ENCODE data around the gene PAPOLB.

The PAPOLB gene

DNA sequence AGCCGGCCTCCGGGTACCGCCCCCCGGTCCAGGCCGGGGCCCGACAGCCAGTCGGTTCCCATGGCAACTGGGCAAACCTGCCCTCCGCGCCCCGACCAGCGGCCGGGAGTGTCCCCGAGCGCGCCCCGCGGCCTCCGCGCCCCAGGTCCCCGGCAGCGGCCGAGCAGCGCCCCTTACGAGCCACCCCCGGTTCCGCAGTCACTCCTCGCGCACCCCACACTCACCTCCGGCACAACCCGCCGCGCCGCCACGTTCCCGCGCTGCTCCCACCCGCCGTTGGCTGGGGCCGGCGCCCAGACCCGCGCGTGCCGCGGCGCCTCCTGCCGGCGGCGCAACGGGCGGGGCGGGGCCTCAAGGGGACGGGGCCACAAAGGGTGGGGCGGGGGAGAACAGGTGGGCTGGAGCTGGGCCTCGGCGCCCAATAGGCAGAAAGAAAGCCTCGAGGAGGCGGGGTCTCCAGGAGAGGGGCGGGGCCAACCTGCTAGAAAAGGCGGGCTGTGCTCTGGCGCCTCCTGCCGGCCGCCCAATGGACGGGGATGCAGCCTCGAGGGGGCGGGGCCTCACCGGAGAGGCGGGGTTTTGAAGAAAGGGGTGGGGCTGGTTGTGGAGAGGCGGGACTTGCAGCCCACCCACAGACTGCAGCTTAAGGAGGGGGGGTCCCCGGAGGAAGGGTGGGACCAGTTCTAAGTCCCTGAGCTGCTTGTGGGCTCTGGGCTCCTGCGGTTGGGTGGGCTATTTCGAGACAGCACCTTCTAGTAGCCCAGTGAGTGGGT lies 21.7 kb upstream of the PAPOLB start, which contains the start of gene RADIL:
Gene RADIL (minus strand): TSS at position 345 of the 773 bp plus-strand sequence. CDS start 5,577 bp downstream, outside the sequence.
- H3K4me3 ChIP-seq (ENCODE audit: low read depth, low read length) = no peak within 1 kb of the TSS
- DNase-seq (ENCODE audit: low read depth) = no peak
- TF ChIP-seq, protein P1, sequence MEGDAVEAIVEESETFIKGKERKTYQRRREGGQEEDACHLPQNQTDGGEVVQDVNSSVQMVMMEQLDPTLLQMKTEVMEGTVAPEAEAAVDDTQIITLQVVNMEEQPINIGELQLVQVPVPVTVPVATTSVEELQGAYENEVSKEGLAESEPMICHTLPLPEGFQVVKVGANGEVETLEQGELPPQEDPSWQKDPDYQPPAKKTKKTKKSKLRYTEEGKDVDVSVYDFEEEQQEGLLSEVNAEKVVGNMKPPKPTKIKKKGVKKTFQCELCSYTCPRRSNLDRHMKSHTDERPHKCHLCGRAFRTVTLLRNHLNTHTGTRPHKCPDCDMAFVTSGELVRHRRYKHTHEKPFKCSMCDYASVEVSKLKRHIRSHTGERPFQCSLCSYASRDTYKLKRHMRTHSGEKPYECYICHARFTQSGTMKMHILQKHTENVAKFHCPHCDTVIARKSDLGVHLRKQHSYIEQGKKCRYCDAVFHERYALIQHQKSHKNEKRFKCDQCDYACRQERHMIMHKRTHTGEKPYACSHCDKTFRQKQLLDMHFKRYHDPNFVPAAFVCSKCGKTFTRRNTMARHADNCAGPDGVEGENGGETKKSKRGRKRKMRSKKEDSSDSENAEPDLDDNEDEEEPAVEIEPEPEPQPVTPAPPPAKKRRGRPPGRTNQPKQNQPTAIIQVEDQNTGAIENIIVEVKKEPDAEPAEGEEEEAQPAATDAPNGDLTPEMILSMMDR (IDR thresholded peaks at IDR 0.05; ENCODE audit: low read depth, low read length, missing control alignments) = peak; percentile 47

DNA sequence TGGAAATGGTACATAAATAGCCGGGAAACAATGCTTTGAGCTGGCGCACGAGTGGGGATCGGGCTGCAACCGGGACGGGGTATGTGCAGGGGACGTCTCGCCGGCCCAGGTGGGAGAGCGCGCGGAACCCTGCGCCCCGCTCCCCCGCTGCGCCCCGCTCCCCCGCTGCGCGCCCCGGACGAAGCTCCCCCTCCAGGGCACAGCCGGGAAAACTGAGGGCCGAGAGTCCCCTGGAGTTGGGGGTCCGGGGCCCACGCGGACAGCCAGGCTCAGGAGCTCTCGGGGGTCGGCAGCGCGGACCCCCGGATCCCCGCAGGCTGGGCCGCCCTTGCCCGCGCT lies 21.2 kb upstream of the PAPOLB start:
- no peak overlapping the region for H3K4me3 ChIP-seq (ENCODE audit: low read depth, low read length)
- TF ChIP-seq, protein P1 (IDR thresholded peaks at IDR 0.05; ENCODE audit: low read depth, low read length, missing control alignments) = no peak
- DNase-seq (ENCODE audit: low read depth) = no peak

DNA sequence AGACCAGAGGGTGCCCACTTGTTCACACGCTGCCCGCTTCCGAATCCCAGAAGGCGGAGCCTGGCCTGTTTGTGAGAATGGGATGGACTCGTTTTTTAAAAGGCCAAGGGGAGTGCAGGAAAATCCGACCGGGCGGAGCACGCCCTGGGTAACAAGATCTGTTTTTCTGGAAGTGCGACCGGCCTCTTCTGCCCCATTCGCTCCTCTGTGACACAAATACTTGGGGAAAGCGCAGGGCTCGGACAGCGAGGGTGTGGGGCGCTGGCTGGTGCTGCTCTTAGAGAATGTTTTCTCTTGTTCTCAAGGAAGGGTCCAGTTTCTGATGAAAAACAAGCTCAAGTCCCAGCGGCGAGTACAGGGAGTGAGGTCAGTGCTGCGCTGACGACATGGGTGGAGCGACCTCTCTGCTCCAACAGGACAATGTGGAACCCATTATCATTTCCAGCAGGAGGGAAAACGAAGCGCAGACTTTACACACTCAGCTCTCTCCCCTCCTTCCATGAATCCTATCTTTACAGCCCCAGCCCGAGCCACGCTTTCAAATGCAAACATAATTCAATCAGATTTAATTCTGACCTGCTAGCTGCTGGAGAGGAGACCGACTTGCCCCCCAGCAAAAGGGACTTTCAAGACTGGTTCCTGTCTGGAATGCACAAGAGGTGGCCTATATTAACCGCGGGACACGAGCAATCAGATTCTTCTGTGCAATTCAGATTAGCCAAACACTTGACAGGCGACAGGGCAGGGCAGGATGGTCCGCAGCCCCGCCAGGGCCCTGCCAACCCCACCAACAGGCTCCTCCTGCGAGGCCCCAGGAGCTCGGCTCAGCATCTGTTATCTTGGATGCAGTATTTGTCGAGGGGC lies 20.6 kb upstream of the PAPOLB start:
- no peak overlapping the region for H3K4me3 ChIP-seq (ENCODE audit: low read depth, low read length)
- TF ChIP-seq, protein P1 (IDR thresholded peaks at IDR 0.05; ENCODE audit: low read depth, low read length, missing control alignments) = no peak
- no peak for DNase-seq (ENCODE audit: low read depth)

DNA sequence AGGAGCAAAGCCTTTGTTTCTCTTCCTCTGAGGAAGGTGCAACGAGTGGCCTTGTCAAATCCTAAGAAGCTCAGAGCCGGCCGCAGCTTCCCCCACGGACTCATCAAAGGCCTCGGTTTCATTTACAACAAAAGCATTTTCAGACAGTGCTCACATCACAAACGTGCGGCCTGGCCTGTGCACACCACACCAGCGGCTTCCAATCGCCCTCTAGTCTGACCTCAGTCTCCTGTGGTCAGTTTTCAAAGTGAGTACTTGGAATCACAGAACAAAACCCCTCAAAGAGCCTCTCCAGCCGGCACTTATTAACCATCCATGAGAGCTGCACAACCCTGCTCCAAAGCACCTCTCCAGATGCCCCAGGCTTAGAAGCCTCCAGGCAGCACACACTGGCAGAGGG lies 18.4 kb upstream of the PAPOLB start:
- no peak overlapping the region for H3K4me3 ChIP-seq (ENCODE audit: low read depth, low read length)
- no peak for DNase-seq (ENCODE audit: low read depth)
- TF ChIP-seq, protein P1 (IDR thresholded peaks at IDR 0.05; ENCODE audit: low read depth, low read length, missing control alignments) = no peak

DNA sequence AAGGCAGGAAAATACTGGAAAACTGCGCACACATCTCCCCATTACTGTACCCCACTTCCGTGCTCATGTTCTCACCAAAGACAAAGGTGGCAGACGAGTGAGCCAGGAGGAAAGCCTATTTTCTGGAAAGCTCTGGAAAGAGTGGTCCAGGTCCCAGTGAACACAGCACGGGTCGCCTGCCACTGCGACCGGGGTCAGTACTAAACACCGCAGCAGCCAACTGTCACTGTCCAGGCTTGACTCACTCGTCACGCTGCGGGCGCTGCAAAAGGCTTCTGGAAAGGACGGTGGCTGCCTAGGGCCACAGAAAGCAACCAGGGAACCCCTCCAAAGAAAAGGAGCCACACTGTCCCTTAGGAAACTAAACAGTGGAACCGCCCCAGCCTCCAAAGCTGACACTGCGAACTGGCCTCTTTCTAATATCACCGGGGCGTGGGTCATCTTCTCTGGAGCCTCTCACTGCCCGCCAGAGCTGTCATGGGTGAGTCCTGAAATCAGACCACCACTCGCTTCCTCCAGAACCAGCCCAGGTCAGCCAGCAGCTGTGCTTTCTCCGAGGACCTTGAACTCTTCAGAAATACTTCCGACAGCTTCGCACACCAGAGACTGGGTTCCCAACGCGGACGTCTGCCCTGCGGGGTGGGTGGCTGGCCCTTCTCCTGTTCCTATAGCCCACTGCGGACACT lies 17.7 kb upstream of the PAPOLB start:
- H3K4me3 ChIP-seq (ENCODE audit: low read depth, low read length) = no peak overlapping the region
- no peak for DNase-seq (ENCODE audit: low read depth)
- TF ChIP-seq, protein P1 (IDR thresholded peaks at IDR 0.05; ENCODE audit: low read depth, low read length, missing control alignments) = no peak

DNA sequence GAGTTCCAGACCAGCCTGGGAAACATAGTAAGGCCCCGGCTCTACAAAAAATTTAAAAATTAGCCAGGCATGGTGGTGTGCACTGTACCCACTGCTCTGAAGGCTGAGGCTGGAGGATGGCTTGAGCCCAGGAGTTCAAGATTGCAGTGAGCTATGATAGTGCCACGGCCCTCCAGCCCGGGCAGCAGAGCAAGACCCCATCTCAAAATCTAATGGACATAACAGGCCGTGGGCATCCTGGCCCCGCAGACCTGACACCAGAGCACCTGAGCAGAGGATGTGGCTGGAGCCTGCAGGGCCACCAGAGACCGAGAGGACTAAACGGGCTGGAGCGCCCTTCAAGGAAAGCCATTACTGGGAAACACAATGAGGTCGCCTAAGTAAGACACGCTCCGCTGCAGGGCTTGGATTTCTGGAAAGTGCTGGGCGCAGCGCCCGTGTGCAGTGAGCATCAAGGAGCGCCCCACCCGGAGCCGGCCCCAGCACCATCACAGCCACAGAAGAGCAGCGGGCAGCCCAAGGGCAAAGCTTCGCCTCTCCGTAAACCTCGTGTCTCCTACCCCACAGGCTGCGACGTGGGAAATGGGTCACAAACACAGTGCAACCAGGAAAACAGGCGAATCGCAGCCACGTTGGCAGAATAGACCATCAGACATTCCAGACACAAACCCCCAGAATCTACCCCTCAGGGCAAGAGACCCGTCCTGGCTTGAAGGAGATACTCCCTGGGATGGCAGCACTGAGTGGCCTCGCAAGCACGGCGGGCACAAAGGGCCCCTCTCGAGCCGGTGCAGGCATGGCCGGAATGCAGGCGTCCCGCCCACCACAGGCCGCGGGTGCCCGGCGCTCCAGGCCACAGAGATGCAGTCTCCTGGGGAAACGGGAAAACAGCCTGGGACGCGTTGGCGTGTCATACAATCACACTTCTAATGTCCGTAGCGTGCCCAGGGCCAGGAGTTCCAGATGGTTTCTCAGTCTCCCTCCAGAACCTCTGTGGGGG lies 16.8 kb upstream of the PAPOLB start:
- no peak overlapping the region for H3K4me3 ChIP-seq (ENCODE audit: low read depth, low read length)
- no peak for DNase-seq (ENCODE audit: low read depth)
- TF ChIP-seq, protein P1 (IDR thresholded peaks at IDR 0.05; ENCODE audit: low read depth, low read length, missing control alignments) = no peak

All from GM12864 (cell line).